Measurements from ENCODE around the gene OR1D5.
"Not testable (repeated sequence)": the region's sequence is repeated elsewhere in the genome, so short reads cannot be mapped to it uniquely, and the experiment has no call there.

Gene OR1D5

GRCh38 chr17:3032258-3033247 lies 30.9 kb downstream of the OR1D5 start:
- DNase-seq = no peak

GRCh38 chr17:3030852-3031470 lies 32.4 kb downstream of the OR1D5 start:
- DNase-seq = not testable (repeated sequence)

GRCh38 chr17:3030096-3030495 lies 33.3 kb downstream of the OR1D5 start:
- no peak for DNase-seq

GRCh38 chr17:3029213-3029913 lies 34.0 kb downstream of the OR1D5 start:
- no peak for DNase-seq

GRCh38 chr17:3027786-3028532 lies 35.4 kb downstream of the OR1D5 start:
- DNase-seq = no peak

- DNase-seq = no peak
Observed at GRCh38 chr17:3026856-3027751, 36.3 kb downstream of the OR1D5 start.

GRCh38 chr17:3026125-3026855 lies 37.1 kb downstream of the OR1D5 start:
- DNase-seq = no peak

GRCh38 chr17:3025421-3026124 lies 37.8 kb downstream of the OR1D5 start:
- no peak for DNase-seq

GRCh38 chr17:3024346-3024745 lies 39.1 kb downstream of the OR1D5 start:
- no peak for DNase-seq

- no peak for DNase-seq
Observed at GRCh38 chr17:3022197-3022596, 41.2 kb downstream of the OR1D5 start.

- no peak for DNase-seq
Observed at GRCh38 chr17:3020381-3020780, 43.0 kb downstream of the OR1D5 start.

GRCh38 chr17:3019761-3020160 lies 43.6 kb downstream of the OR1D5 start:
- DNase-seq = no peak

- DNase-seq = no peak
Observed at GRCh38 chr17:3017936-3018335, 45.5 kb downstream of the OR1D5 start.

GRCh38 chr17:3015890-3016289 lies 47.5 kb downstream of the OR1D5 start:
- no peak for DNase-seq

- no peak for DNase-seq
Observed at GRCh38 chr17:3012926-3013581, 50.4 kb downstream of the OR1D5 start.
